ENCODE results near the gene ADCK2.
"Not testable (repeated sequence)": the region's sequence is repeated elsewhere in the genome, so short reads cannot be mapped to it uniquely, and the experiment has no call there.

Gene ADCK2

DNA sequence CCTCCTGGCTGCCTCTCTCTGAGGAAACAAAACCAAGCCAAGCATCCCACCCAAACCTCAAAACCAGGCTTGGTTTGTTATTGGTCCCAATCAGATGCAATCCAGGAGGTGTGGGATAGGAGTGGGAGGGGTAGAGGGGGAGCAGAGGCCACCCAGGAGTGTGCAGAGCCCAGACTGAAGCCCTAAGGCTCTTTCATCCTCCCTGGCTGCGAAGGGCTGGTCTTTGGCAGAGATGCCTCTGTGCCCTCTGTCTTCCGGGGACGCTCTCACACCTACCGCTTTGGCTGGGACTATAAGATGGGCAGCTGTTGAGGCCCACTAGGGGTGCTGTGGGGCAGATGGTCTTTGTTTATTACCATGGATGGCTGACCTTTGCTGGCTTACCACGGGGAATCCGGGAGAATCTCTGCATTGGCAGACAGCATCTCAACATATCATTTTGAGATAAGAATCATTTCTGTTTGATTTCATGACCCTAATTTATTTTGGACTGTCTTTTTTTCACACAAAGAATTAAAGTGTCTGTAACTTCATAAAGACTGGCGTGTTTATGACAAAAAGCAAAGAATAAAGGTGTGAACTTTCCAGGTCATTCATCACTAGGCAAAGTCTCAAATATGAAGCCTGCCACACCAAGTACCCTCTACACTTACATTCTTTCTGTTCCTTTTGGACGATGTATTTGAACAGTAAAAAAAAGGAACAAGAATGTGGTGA, 25.7 kb upstream of the ADCK2 start:
- DNase-seq = no peak

DNA sequence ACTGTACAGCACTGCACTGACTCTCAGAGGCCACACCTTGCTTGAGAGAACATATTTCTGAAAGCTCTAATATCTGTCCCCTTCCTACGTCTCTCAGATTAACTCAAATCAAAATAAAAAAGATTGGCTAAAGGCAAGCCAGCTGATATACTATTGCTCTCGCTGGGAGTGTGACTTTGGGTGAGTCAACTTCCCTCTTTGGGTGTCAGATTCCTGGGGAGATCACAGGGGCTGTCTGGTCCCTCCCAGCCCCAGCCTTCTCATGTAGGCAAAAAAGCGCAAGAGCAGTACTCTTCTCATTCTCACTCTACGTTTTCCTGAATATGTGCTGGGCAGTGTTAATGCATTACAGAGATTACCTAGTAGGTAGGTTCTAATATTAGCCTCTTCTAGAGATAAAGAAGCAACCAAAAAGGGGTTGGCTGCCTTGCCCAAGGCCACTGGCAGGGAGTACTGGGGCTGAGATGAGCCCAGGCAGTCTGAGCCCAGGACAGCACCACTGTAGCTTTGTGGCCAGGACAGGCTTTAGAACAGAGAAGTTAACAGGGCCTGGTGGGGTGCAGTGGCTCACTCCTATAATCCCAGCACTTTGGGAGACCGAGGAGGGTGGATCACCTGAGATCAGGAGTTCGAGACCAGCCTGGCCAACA, 23.1 kb upstream of the ADCK2 start:
- DNase-seq = no peak

DNA sequence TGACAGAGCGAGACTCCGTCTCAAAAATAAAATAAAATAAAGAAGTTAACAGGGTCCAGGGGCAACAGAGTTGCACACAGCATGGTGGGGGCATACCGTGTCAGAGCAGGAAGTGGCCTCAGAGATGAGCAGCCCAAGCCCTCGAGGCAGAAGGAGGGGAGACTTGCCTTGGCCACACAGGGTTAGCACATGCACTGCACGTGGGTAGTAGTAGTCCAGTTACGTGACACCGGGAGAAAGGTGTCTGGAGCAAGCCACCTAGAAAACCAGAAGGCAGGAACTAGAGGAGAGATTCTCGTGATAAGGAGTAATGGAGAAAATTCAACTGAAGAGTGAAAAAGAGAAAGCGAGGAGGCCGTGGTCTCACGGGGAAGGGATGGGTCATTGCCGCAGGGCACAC, 22.4 kb upstream of the ADCK2 start:
- no peak for DNase-seq

DNA sequence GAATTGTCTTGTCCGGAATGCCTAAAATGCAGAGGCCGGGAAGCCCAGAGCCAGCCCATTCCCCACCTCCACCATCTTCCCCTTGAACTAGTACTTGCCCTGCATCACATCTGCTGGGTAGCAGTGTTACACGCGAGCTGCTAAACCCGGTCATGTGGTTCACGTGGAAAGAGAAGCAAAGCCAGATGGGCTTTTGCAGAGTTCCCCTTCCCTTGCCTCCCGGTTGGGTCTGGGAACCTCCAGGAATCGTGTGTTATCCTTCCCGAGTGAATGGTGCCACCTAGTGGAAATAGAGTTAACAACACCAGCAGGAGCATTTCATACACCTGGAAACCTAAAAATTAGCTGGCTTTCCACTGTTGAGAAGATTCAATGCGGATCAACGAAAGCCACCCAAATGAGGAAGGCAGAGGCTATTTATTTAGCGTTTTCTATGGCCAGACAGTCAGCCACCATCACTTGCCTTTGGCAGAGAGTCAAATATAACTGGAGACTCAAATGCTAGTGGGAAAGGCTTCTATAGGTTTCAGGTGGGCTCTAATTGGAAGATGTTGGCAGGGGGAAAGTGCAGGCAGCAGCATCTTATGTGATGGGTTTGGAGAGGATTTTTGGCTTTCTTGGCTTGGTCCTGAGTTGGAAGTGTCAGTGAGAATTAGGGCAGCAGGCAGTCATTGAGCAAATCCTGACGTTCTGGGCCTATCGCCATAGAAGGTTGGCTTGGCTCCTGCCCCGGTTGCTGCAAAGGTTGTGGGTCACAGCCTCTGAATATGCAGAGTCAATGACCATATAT, 19.2 kb upstream of the ADCK2 start:
- peak; percentile 82 for DNase-seq

DNA sequence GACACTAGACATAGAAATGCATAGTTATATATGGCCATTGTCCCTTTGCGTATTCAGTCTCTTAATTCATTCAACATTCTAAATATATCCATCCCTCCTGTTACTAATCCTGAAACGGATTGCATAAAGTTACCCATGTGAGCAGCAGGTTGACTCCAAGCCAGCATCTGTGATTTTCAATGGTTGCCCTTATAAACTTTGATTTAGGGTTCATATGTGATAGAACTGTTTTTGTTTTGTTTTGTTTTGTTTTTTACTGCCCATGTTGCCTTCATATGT, 18.7 kb upstream of the ADCK2 start:
- DNase-seq = no peak

DNA sequence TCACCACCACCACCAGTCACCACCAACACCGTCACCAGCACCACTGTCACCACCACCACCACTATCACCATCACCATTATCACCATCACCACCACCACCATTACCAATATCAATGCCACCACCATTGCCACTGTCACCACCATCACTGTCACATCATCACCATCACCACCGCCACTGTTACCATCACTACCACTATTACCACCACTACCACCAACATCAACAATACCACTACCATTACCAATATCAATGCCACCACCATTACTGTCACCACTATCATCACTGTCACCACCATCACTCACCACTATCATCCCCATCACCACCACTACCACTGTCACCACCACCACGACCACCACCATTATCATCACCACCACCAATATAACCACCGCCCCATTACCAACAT, 18.1 kb upstream of the ADCK2 start:
- DNase-seq = no peak

DNA sequence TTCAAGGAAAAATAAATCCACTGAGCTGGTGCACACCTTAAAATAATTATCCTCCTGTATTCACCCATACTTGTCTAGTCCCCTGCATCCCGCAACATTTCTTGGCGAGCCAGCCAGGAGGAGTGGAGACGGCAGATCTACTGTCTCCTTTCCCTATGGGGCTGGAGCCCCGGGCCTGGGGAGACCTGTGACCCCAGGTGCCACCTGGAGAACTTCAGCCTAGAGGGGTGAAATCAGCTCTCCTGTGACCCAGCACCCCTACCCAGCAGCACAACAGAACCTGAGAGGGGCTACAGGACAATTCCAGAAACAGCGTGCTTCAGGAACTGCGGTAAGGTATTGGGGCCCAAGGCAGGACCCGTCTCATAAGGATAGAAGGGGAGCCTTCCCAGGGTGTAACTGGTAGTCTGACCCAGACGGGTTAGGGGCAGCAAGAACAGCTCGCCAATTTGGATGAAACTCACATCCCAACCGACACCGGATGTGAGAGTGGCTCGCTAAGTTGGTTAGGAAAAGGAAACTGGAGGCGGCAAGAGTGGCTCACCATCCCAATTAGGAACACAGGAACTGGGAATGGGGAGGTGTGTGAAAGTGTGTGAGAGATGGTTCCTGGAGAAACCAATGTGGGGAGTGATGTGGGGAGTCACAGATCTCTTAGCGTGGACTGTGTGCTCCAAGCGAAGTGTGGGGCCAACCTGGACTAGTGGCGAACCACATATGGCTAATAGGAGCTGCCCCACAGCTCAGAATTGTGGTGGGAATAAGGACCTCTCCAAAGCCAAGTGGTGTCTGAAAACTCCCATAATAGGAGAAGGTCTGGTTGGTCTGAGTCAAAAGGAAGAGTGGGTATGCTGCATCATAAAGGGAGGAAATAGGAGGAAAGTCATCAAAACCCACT, 17.0 kb upstream of the ADCK2 start:
- no peak for DNase-seq

DNA sequence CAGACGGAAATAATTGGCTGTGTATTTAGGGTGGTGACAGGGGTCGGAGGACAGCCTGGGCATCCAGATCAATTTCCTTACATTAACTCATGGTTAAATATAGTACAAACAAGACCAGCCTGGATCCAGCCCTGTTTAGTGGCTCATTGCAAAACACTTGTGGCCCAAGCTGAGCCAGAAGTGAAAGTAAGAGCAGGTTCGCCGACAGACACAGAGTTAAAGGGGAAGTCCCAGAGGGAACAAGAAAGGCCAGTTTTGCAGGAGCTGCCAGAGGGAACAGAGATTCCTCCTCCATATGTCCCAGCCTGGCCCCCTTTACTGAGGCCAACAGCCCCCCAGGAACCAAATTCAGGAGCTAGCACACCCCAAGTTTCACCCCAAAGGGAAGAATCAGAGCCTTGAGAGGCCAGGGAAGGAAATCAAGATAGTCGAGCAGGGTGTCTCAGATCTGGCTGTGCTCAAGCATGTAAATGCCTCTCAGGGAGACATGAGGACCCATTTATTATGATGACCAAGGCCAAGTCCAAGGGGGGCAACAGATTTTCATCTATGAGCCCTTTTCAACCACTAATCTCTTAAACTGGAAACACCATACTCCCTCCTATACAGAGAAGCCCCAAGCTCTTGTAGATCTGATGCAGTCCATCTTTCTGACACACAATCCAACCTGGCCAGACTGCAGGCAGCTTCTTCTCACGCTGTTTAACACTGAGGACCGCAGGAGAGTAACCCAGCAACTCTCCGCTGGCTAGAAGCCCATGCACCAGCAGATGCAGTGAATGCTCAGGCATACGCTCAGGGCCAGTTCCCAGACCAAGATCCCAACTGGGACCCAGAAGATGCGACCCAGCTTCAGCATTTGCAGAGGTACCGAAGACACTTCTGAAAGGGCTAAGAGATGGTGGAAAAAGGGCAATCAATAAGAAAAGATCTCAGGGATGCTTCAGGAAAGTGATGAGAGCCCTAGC, 15.9 kb upstream of the ADCK2 start:
- no peak for DNase-seq

DNA sequence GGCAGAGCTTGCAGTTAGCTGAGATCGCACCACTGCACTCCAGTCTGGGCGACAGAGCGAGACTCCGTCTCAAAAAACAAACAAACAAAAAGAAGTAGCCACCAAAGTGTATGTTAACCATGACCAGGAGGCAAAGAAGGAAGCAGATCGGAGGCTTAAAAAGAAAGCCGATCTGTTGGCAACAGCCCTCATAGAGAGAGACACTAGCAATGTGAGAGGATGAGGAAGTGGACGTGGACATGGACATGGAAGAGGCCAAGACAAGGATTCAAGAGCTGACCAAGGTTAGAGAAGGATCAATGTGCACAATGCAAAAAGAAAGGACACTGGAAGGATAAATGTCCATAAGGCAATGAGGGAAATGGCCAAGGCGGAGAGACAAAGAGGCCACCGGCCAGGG, 14.9 kb upstream of the ADCK2 start:
- DNase-seq = no peak

DNA sequence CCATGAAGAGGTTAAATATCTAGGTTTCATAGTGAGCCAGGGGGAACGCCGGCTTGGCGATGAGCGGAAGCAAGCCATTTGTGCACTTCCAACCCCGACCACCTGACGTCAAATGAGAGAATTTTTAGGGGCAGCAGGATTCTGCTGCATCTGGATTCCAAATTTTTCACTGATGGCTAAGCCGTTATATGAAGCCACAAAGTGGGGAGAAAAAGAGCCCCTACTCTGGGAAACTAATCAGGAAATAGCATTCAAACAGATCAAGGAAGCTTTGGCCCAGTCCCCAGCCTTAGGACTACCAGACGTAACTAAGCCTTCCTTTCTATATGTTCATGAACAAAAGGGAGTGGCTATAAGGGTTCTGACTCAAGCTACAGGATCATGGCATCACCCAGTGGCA, 12.9 kb upstream of the ADCK2 start:
- peak; percentile 61 for DNase-seq

DNA sequence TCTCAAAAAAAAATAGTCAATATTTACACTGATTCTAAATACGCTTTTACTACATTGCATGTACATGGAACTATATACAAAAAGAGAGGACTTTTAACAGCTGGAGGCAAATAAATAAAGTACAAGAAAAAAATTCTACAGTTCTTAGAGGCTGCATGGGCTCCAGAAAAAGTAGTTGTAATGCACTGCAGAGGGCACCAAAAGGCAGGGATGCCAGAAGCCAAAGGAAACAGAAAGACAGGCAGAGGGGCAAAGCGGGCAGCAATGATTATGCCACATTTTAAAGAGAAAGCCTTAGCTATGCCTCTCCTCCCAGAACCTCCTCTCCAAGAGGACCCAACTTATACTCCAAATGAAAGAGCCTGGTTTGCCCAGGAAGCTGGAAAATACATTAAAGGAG, 11.6 kb upstream of the ADCK2 start:
- DNase-seq = no peak

DNA sequence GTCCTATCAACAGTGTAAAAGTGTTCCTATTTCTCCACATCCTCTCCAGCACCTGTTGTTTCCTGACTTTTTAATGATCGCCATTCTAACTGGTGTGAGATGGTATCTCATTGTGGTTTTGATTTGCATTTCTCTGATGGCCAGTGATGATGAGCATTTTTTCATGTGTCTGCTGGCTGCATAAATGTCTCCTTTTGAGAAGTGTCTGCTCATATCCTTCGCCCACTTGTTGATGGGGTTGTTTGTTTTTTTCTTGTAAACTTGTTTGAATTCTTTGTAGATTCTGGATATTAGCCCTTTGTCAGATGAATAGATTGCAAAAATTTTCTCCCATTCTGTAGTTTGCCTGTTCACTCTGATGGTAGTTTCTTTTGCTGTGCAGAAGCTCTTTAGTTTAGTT, 9.8 kb upstream of the ADCK2 start:
- DNase-seq = not testable (repeated sequence)

DNA sequence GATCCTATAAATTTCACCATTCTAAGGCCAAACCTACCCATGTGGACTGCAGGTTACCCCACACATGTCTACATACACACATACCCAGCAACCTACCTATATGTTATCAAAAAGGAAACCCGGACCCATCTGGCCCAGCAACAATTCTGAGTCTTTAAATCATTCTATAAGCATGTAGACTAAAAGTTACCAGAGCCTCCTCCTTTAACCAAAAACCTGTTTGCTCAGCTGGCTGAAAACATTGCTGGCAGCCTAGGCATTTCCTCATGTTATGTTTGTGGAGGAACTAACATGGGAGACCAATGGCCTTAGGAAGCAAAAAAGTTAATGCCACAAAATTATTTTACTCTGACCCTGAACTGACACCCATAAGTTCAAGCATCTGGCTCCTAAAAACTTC, 5.3 kb upstream of the ADCK2 start:
- DNase-seq = no peak

DNA sequence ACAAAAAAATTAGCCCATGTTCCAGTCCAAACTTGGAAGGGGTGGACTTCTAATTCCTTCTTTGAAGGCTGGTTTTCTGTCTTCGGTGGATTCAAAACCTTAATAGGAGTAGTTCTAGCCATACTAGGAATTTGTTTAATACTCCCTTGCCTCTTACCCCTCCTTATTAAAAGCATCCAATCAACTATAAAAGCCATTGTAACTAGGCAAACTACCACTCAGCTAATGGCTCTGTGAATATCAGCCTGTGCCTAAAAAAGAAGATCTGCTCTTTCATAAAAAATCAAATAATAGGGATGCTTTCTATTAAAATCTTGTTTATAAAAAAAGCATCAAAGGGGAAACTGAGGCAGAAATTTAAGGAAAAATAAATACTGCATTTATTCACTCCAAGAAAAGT, 4.1 kb upstream of the ADCK2 start:
- no peak for DNase-seq

DNA sequence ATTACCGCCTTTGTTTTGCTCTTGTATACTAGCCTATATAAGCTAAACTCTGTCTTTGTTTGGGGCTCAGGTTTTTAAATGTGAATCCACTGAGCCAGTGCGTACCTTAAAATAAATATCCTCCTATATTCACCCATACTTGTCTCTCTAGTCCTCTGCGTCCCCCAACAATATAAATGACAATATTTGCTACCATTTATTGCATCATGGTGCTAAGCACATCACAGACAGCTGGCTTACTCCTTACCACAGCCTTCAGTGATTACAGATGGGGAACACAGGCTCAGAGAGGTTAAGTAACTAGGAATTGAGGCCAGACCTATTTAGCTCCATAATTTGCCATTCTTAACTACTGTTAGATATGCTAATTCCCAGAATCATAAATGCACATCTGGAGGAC, 3.4 kb upstream of the ADCK2 start:
- no peak for DNase-seq

DNA sequence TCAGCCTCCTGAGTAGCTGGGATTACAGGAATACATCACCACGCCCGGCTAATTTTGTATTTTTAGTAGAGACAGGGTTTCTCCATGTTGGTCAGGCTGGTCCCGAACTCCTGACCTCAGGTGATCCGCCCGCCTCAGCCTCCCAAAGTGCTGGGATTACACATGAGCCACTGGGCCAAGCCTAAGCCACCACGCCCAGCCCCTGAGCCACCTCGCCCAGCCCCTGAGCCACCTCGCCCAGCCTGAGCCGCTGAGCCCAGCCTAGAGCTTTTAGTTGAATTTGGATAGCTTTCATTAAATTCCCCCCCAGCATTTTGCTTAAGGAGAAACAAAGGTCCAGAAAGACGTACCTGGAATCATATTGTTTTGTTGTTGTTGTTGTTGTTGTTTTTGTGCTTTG, 2.9 kb upstream of the ADCK2 start:
- not testable (repeated sequence) for DNase-seq

DNA sequence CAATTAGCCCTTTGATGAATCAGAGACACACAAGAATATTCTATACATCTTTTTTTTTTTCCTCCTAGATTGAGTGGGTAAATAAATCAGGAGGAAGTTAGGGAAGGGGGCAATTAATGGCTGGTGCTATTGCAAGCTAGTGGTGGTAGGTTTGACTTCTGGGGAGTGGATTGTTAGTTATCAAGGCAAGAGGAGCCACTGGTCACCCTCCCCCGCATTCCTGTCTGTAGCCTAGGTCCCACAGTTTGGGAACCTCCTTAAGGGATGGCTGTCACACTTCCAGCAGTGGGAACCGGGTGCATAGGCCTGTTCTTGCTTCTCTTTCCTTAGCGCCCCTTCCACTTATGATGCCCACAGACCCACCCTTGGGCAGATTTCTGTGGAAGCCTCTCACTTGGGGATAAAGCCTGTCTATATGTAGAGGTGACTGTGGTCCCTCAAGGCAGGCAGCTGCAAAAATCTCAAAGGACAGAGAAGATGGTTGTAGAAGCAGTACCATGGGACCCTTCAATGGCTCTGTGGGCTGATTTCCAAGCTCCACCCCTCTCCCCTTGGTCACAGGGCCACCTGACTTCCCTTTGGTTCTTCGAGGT, 2.3 kb upstream of the ADCK2 start:
- DNase-seq = no peak

DNA sequence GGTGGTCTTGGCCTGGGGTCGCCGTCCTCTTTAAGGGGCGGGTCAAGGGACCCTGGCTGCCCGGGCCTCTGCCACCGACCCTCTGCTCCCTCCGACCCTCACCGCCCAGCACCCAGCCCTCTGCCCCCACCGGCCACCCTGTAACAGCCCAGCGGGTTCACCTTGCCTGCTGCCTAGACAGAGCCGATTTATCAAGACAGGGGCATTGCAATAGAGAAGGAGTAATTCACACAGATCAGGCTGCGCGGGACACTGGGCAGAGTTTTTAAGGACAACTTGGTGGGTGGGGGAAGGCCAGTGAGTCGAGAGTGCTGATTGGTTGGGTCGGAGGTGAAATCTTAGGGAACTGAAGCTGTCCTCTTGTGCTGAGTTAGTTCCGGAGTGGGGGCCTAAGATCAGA, 779 bp upstream of the ADCK2 start:
- DNase-seq = no peak

DNA sequence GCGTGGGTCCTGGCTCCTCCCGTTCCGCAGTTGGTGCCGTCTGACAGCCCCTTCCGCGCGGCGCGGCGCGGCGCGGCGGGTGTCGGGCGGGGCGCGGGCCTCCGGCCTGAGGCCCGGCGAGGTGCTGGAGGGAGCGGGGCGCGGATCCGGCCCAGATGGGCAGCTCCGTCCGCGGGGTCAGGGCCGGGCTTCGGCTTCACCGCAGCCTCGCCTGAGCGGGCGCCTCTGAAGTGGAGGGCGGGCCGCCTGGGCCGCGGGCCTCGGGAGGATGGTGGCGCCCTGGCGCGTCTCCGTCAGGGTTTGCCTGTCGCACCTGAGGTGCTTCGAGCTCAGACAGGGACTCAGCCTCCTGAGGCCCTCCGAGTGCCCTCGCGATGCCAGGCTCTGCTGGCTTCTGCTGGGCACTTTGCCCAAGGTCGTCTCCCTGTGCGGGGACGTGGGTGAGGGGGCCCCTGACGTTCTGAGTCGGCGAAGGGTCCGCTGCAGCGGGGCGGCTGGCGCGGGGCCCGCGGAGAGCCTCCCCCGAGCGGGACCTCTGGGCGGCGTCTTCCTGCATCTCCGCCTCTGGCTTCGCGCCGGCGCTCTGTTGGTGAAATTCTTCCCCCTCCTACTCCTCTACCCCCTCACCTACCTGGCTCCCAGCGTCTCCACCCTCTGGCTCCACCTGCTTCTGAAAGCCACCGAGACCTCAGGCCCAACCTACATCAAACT, 473 bp downstream of the ADCK2 start:
- DNase-seq = peak; percentile 68

DNA sequence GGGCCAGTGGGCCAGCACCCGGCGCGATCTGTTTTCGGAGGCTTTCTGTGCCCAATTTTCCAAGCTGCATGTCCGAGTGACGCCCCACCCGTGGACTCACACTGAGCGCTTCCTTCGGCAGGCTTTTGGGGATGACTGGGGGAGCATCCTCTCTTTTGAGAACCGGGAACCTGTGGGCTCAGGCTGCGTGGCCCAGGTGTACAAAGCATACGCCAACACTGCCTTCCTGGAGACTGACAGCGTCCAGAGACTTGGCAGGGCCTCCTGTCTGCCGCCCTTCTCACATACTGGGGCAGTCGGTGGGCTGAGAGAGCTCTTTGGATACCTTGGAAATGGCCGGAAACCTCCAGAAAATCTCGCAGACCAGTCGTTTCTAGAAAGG, 1.0 kb downstream of the ADCK2 start:
- no peak for DNase-seq

DNA sequence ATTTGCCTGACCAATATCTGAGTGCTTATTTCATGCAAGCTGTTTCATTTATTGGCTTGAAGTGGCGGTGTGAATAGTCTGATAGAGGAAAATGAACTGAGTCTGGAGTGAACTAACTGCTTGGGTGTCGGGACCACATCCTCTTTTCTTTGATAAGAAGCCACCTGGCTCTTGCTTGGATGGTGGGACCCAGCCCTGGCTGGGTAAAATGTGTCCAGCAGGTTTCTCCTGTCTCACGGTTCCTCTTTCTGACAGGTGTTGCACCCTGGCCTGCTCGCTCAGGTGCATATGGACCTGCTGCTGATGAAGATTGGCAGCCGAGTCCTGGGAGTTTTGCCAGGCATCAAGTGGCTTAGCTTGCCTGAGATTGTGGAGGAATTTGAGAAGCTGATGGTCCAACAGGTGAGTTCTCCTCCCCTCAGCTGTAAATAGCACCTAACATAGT, 1.6 kb downstream of the ADCK2 start:
- DNase-seq = no peak

All from right forelimb (tissue), 1 donor.